HepG2 (cell line): Measurements from ENCODE around the gene ZCCHC4. TPM values are rescaled to one million over a fixed set of nuclear protein-coding genes. Genes with fewer than 3 reads are reported as not detected.

Experiments used
- ARID4A ChIP-seq: sonication (generic); formaldehyde crosslinking; IDR thresholded peaks from 2 replicates; pipeline ENCODE4 v1.5.0; 2020; ENCODE audit warnings: mild to moderate bottlenecking, missing genetic modification reagents, borderline replicate concordance
- CENPX ChIP-seq: sonication (generic); formaldehyde crosslinking; IDR thresholded peaks from 2 replicates; pipeline ENCODE4 v1.9.0; 2021; ENCODE audit warnings: mild to moderate bottlenecking, missing genetic modification reagents, moderate library complexity
- HIC2 ChIP-seq: sonication (generic); formaldehyde crosslinking; IDR thresholded peaks from 2 replicates; pipeline ENCODE4 v1.9.0; 2022; ENCODE audit warnings: low read depth, missing genetic modification reagents
- JUN ChIP-seq: sonication (generic); formaldehyde crosslinking; IDR thresholded peaks from 2 replicates; pipeline ENCODE4 v1.4.0; 2020; ENCODE audit warnings: mild to moderate bottlenecking, missing genetic modification reagents
- MIER2 ChIP-seq: IDR thresholded peaks from 2 replicates; pipeline ENCODE4 v1.6.1; 2016; ENCODE audit warnings: missing biosample characterization, missing genetic modification reagents
- MTF2 ChIP-seq: sonication (generic); formaldehyde crosslinking; IDR thresholded peaks from 2 replicates; pipeline ENCODE4 v1.5.0; 2020; ENCODE audit warnings: missing genetic modification reagents, borderline replicate concordance
- MXD3 ChIP-seq: IDR thresholded peaks from 2 replicates; pipeline ENCODE4 v1.6.1; 2016; ENCODE audit warnings: mild to moderate bottlenecking, missing biosample characterization, missing genetic modification reagents
- SALL2 ChIP-seq: sonication (generic); formaldehyde crosslinking; IDR thresholded peaks from 2 replicates; pipeline ENCODE4 v1.8.1; 2023; ENCODE audit warnings: mild to moderate bottlenecking, missing genetic modification reagents, inconsistent platforms
- ZKSCAN1 ChIP-seq: fragments of 150-350 bp; IDR thresholded peaks from 2 replicates; pipeline ENCODE4 v1.6.1; 2014; ENCODE audit warnings: low read length
- ZNF180 ChIP-seq: sonication (generic); formaldehyde crosslinking; IDR thresholded peaks from 2 replicates; pipeline ENCODE4 v1.4.0; 2020; ENCODE audit warnings: low read depth, missing genetic modification reagents, borderline replicate concordance
- ZNF503 ChIP-seq: sonication (generic); formaldehyde crosslinking; IDR thresholded peaks from 2 replicates; pipeline ENCODE4 v1.4.0; 2020; ENCODE audit warnings: missing genetic modification reagents
- ZNF816 ChIP-seq: sonication (generic); formaldehyde crosslinking; IDR thresholded peaks from 2 replicates; pipeline ENCODE4 v1.8.0; 2022; ENCODE audit warnings: missing genetic modification reagents, mild to moderate bottlenecking, borderline replicate concordance
- polyA plus RNA-seq, 8 experiments: library from polyadenylated mRNA; depleted of rRNA in 3 of 8; stranded (reverse) in 7 of 8; unstranded in 1 of 8; fragments of >200 nt; fragmentation: Illumina TruSeq in 4 of 8; extraction: Trizol in 4 of 8; gene quantifications; 2 replicates each; pipeline versions ENCODE4 v1.2.1 to v1.2.3, GENCODE V29; 2011 to 2016; ENCODE audit warnings: low read depth in 4 of 8, missing spikeins in 1 of 8, mixed read lengths in 1 of 8; ENCODE audit not compliant: insufficient read depth in 1 of 8
- total RNA-seq, 5 experiments: library from RNA; depleted of rRNA; stranded (reverse); fragments of >200 nt; fragmentation: Illumina TruSeq; extraction: Trizol; gene quantifications; 2 replicates each; pipeline ENCODE4 v1.2.3, GENCODE V29; 2016; ENCODE audit warnings: low read depth in 1 of 5
- TF ChIP-seq, protein P1 (sequence below): fragments of 450-650 bp; IDR thresholded peaks from 2 replicates; pipeline ENCODE4 v1.6.1; 2017; ENCODE audit warnings: mild to moderate bottlenecking
- TF ChIP-seq, protein P2 (sequence below): sonication (generic); formaldehyde crosslinking; IDR thresholded peaks from 2 replicates; pipeline ENCODE4 v1.4.0; 2020; ENCODE audit warnings: missing genetic modification reagents, mild to moderate bottlenecking, borderline replicate concordance

Gene ZCCHC4
- total and polyA plus RNA-seq, 2 of the 13 experiments (the other 11 are each of a cell fraction or from before 2014, with no cell fraction given): 13.2 to 15.0 TPM

DNA sequence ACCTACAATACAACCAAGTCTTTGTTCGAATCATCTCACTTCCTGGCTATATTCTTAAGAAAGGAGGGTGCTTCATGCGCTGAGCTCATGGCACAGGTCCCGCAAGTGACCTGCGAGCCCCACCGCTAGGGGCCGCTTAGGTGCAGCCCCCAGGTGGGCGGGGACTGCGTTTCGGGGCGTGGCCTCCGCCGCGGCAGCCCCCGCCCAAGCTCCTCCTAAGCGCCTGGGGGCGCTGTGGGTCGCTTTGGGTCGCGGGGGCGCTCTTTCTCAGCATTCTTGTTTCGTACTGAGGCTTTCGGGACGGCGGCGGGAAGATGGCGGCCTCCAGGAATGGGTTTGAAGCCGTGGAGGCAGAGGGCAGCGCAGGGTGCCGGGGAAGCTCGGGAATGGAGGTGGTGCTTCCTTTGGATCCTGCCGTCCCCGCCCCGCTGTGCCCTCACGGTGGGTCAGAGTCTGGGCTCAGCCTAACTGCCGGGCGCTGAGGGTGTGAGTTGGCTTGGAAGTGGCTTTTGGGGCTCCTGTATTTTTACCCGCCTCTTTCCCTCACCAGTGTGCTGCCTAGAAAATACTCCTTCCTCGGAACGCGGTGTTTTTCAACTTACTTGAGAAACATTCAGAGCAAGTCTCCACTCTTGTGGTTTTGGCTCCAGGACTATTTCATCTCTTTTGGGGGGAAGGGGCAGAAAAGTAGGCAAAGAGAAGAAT is at the start of gene ZCCHC4 (continued):
- TF ChIP-seq, protein P1, sequence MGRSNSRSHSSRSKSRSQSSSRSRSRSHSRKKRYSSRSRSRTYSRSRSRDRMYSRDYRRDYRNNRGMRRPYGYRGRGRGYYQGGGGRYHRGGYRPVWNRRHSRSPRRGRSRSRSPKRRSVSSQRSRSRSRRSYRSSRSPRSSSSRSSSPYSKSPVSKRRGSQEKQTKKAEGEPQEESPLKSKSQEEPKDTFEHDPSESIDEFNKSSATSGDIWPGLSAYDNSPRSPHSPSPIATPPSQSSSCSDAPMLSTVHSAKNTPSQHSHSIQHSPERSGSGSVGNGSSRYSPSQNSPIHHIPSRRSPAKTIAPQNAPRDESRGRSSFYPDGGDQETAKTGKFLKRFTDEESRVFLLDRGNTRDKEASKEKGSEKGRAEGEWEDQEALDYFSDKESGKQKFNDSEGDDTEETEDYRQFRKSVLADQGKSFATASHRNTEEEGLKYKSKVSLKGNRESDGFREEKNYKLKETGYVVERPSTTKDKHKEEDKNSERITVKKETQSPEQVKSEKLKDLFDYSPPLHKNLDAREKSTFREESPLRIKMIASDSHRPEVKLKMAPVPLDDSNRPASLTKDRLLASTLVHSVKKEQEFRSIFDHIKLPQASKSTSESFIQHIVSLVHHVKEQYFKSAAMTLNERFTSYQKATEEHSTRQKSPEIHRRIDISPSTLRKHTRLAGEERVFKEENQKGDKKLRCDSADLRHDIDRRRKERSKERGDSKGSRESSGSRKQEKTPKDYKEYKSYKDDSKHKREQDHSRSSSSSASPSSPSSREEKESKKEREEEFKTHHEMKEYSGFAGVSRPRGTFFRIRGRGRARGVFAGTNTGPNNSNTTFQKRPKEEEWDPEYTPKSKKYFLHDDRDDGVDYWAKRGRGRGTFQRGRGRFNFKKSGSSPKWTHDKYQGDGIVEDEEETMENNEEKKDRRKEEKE: no peak
- TF ChIP-seq ARID4A (CRISPR knock-in tag) (peak; percentile 93), MIER2 (CRISPR knock-in tag) (peak; percentile 74), MTF2 (CRISPR knock-in tag) (no peak), JUN (CRISPR knock-in tag) (0 out of 2 replicates have a peak, but pooled peaks have one; percentile 31), ZNF180 (CRISPR knock-in tag) (0 out of 2 replicates have a peak, but pooled peaks have one; percentile 57), ZKSCAN1 (no peak; the same call in 1 of the 2 replicates), CENPX (no peak), SALL2 (CRISPR knock-in tag) (peak; percentile 90), MXD3 (peak; percentile 82), HIC2 (no peak), ZNF503 (CRISPR knock-in tag) (peak; percentile 67), ZNF816 (CRISPR knock-in tag) (peak; percentile 84)
- TF ChIP-seq, protein P2, sequence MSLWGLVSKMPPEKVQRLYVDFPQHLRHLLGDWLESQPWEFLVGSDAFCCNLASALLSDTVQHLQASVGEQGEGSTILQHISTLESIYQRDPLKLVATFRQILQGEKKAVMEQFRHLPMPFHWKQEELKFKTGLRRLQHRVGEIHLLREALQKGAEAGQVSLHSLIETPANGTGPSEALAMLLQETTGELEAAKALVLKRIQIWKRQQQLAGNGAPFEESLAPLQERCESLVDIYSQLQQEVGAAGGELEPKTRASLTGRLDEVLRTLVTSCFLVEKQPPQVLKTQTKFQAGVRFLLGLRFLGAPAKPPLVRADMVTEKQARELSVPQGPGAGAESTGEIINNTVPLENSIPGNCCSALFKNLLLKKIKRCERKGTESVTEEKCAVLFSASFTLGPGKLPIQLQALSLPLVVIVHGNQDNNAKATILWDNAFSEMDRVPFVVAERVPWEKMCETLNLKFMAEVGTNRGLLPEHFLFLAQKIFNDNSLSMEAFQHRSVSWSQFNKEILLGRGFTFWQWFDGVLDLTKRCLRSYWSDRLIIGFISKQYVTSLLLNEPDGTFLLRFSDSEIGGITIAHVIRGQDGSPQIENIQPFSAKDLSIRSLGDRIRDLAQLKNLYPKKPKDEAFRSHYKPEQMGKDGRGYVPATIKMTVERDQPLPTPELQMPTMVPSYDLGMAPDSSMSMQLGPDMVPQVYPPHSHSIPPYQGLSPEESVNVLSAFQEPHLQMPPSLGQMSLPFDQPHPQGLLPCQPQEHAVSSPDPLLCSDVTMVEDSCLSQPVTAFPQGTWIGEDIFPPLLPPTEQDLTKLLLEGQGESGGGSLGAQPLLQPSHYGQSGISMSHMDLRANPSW (CRISPR knock-in tag): peak; percentile 71; the same call in 1 of the 2 replicates
